Islet of Langerhans (tissue), 1 donor: ENCODE measurements around the gene CEP112.
A peak's percentile ranks its signal among the peaks of the same experiment; 100 is the strongest.
"Not testable (repeated sequence)": the region's sequence is repeated elsewhere in the genome, so short reads cannot be mapped to it uniquely, and the experiment has no call there.

Experiments used
- FAIRE-seq: peaks from one replicate; lab custom pipeline; 2011; peaks lifted over from hg19 to GRCh38; lab: Jason Lieb, UNC

CEP112 gene

GRCh38 chr17:65820306-65820705, 371.6 kb downstream of the CEP112 start:
- FAIRE-seq = no peak

- FAIRE-seq = no peak
Observed at GRCh38 chr17:65819810-65820209, 372.1 kb downstream of the CEP112 start.

GRCh38 chr17:65817951-65818350, 374.0 kb downstream of the CEP112 start:
- no peak for FAIRE-seq

- no peak for FAIRE-seq
Observed at GRCh38 chr17:65814418-65814817, 377.5 kb downstream of the CEP112 start.

- FAIRE-seq = no peak
Observed at GRCh38 chr17:65813306-65813705, 378.6 kb downstream of the CEP112 start.

GRCh38 chr17:65811043-65811442, 380.9 kb downstream of the CEP112 start:
- no peak for FAIRE-seq

- no peak for FAIRE-seq
Observed at GRCh38 chr17:65809366-65809765, 382.6 kb downstream of the CEP112 start.

GRCh38 chr17:65808566-65808965, 383.4 kb downstream of the CEP112 start:
- not testable (repeated sequence) for FAIRE-seq

GRCh38 chr17:65807361-65807760, 384.6 kb downstream of the CEP112 start:
- no peak for FAIRE-seq

- no peak for FAIRE-seq
Observed at GRCh38 chr17:65801513-65801912, 390.4 kb downstream of the CEP112 start.

- FAIRE-seq = no peak
Observed at GRCh38 chr17:65800655-65801054, 391.3 kb downstream of the CEP112 start.

- FAIRE-seq = no peak
Observed at GRCh38 chr17:65799869-65800268, 392.1 kb downstream of the CEP112 start.

GRCh38 chr17:65799454-65799853, 392.5 kb downstream of the CEP112 start:
- no peak for FAIRE-seq

- no peak for FAIRE-seq
Observed at GRCh38 chr17:65797809-65798208, 394.1 kb downstream of the CEP112 start.

- FAIRE-seq = no peak
Observed at GRCh38 chr17:65797101-65797500, 394.8 kb downstream of the CEP112 start.

- no peak for FAIRE-seq
Observed at GRCh38 chr17:65794572-65794971, 397.4 kb downstream of the CEP112 start.

GRCh38 chr17:65790241-65790640, 401.7 kb downstream of the CEP112 start:
- FAIRE-seq = no peak

- no peak for FAIRE-seq
Observed at GRCh38 chr17:65787503-65787902, 404.4 kb downstream of the CEP112 start.

- FAIRE-seq = no peak
Observed at GRCh38 chr17:65786479-65786878, 405.5 kb downstream of the CEP112 start.

GRCh38 chr17:65785109-65785508, 406.8 kb downstream of the CEP112 start:
- peak; percentile 89 for FAIRE-seq

GRCh38 chr17:65783845-65784334, 408.0 kb downstream of the CEP112 start:
- no peak for FAIRE-seq

GRCh38 chr17:65782104-65782706, 409.7 kb downstream of the CEP112 start:
- FAIRE-seq = not testable (repeated sequence)

- no peak for FAIRE-seq
Observed at GRCh38 chr17:65780111-65780510, 411.8 kb downstream of the CEP112 start.

GRCh38 chr17:65776890-65777289, 415.0 kb downstream of the CEP112 start:
- no peak for FAIRE-seq

- no peak for FAIRE-seq
Observed at GRCh38 chr17:65774787-65775186, 417.1 kb downstream of the CEP112 start.
